Caco-2 (cell line): ENCODE data around the gene LPGAT1. TPM values are rescaled to one million over a fixed set of nuclear protein-coding genes. Genes with fewer than 3 reads are reported as not detected.

Source experiments
- BruUV-seq: library from RNA; stranded (reverse); fragments of 400-500 nt; replicated peaks from 2 replicates; lab custom pipeline; 2021; lab: Mats Ljungman, UMichigan
- CTCF ChIA-PET: fragments of 300-600 bp; sonication (Branson Sonifier 250); formaldehyde crosslinking; loops from one replicate; lab custom pipeline; 2022; ENCODE audit warnings: antibody characterized with exemption; lab: Charles Lee
- POLR2A ChIA-PET: fragments of 300-600 bp; sonication (Branson Sonifier 250); formaldehyde crosslinking; loops from one replicate; lab custom pipeline; 2022; ENCODE audit warnings: antibody characterized with exemption; lab: Charles Lee
- DNase-seq, 2 experiments: peaks; one replicate each; pipeline versions ENCODE4 v3.0.0 to v3.0.0-alpha.2; 2020 to 2022
- H3K27me3 ChIP-seq: replicated peaks from 2 replicates; pipeline ENCODE4 v1.6.0; 2011; ENCODE audit warnings: low read length; ENCODE audit not compliant: control insufficient read depth, insufficient read depth
- H3K36me3 ChIP-seq: 2 replicates; pipeline ENCODE4 v1.5.1; 2011; ENCODE audit warnings: low read length; ENCODE audit not compliant: control insufficient read depth, insufficient read depth
- H3K4me1 ChIP-seq: fragments of 250-450 bp; sonication (Bioruptor Pico); 2 replicates; pipeline ENCODE4 v1.5.1; 2020; ENCODE audit warnings: mild to moderate bottlenecking
- H3K4me3 ChIP-seq: 2 replicates; pipeline ENCODE4 v1.5.1; 2011; ENCODE audit warnings: low read depth, mild to moderate bottlenecking, control low read depth, low read length
- H3K9me3 ChIP-seq: fragments of 250-450 bp; sonication (Bioruptor Pico); 2 replicates; pipeline ENCODE4 v1.5.1; 2020; ENCODE audit warnings: mild to moderate bottlenecking, moderate library complexity
- H3K27ac Mint-ChIP-seq: one replicate; pipeline ENCODE4 v1.8.0; 2022; ENCODE audit warnings: mixed read lengths; ENCODE audit not compliant: unreplicated experiment
- H3K27me3 Mint-ChIP-seq: one replicate; pipeline ENCODE4 v1.8.0; 2022; ENCODE audit warnings: mixed read lengths; ENCODE audit not compliant: insufficient read depth, unreplicated experiment
- H3K36me3 Mint-ChIP-seq: one replicate; pipeline ENCODE4 v1.8.0; 2022; ENCODE audit warnings: mild to moderate bottlenecking, mixed read lengths; ENCODE audit not compliant: insufficient read depth, unreplicated experiment
- H3K4me1 Mint-ChIP-seq: one replicate; pipeline ENCODE4 v1.8.0; 2022; ENCODE audit warnings: low read depth, mixed read lengths; ENCODE audit not compliant: unreplicated experiment
- H3K4me3 Mint-ChIP-seq: one replicate; pipeline ENCODE4 v1.8.0; 2022; ENCODE audit warnings: mild to moderate bottlenecking, moderate library complexity, mixed read lengths; ENCODE audit not compliant: unreplicated experiment
- H3K9me3 Mint-ChIP-seq: one replicate; pipeline ENCODE4 v1.8.0; 2022; ENCODE audit warnings: mixed read lengths; ENCODE audit not compliant: unreplicated experiment
- CTCF ChIP-seq, 2 experiments: fragments of 200-600 bp in 1 of 2; IDR thresholded peaks; 1 replicate in 1 of 2; 2 replicates in 1 of 2; pipeline versions ENCODE4 v1.5.1 to v1.8.0; 2011 to 2022; ENCODE audit warnings: antibody characterized with exemption in 1 of 2, control low read depth in 1 of 2, inconsistent platforms in 1 of 2, low read depth in 1 of 2, low read length in 1 of 2, mild to moderate bottlenecking in 1 of 2, moderate library complexity in 1 of 2; ENCODE audit not compliant: insufficient read depth in 1 of 2, severe bottlenecking in 1 of 2, unreplicated experiment in 1 of 2
- intact Hi-C: fragments of 100-400 bp; cut with micrococcal nuclease; formaldehyde crosslinking; loops from one replicate; pipeline ENCODE4 v1.10.0; 2022; ENCODE audit not compliant: unreplicated experiment
- total RNA-seq: library from RNA; stranded (reverse); gene quantifications from 2 replicates; pipeline ENCODE4 v1.2.3, GENCODE V29; 2022

The LPGAT1 gene
- total RNA-seq, 1 experiment from 2014 or later: 25.6 TPM

- no peak for DNase-seq
- no TSS peak for BruUV-seq
- no peaks in the 10 kb centered on the region for H3K36me3 ChIP-seq
- H3K9me3 ChIP-seq: peaks cover 6% of the 10 kb centered on the region
- peaks cover 10% of the 10 kb centered on the region for H3K9me3 Mint-ChIP-seq
- peaks cover 3% of the 10 kb centered on the region for H3K27me3 Mint-ChIP-seq
- intact Hi-C loops: no loop called here
- H3K4me3 Mint-ChIP-seq: no peak overlapping the region
- H3K27ac Mint-ChIP-seq: no peak overlapping the region
- H3K4me1 ChIP-seq: no peaks in the 10 kb centered on the region
- ChIA-PET POLR2A (no interaction called here), CTCF (interaction anchor here (0.8 to 1.4 kb wide), 2 partner anchors 22 to 171 kb away, joined by 3 read pairs; no protein-coding TSS in a partner anchor)
- TF ChIP-seq CTCF (IDR thresholded peaks at IDR 0.05; ENCODE audit: insufficient read depth in 1 of 2, low read depth in 1 of 2, low read length in 1 of 2, severe bottlenecking in 1 of 2, unreplicated experiment in 1 of 2): no peak
- H3K36me3 Mint-ChIP-seq: no peaks in the 10 kb centered on the region
- no peaks in the 10 kb centered on the region for H3K4me1 Mint-ChIP-seq
- no peak overlapping the region for H3K4me3 ChIP-seq
- H3K27me3 ChIP-seq: no peaks in the 10 kb centered on the region
Observed at GRCh38 chr1:211851174-211851573, 20.6 kb upstream of the LPGAT1 start.

GRCh38 chr1:211843507-211844298, 13.1 kb upstream of the LPGAT1 start:
- BruUV-seq: no TSS peak
- Histone ChIP-seq H3K36me3 (no peaks in the 10 kb centered on the region), H3K9me3 (no peaks in the 10 kb centered on the region), H3K4me3 (no peak overlapping the region), H3K4me1 (no peaks in the 10 kb centered on the region), H3K27me3 (no peaks in the 10 kb centered on the region)
- Mint-ChIP-seq H3K4me1 (no peaks in the 10 kb centered on the region), H3K27me3 (no peaks in the 10 kb centered on the region), H3K4me3 (no peak overlapping the region), H3K9me3 (peaks cover 9% of the 10 kb centered on the region), H3K27ac (no peak overlapping the region), H3K36me3 (no peaks in the 10 kb centered on the region)
- intact Hi-C loops: no loop called here
- DNase-seq: no peak
- ChIA-PET POLR2A (no interaction called here), CTCF (no interaction called here)
- TF ChIP-seq CTCF (IDR thresholded peaks at IDR 0.05; ENCODE audit: insufficient read depth in 1 of 2, low read depth in 1 of 2, low read length in 1 of 2, severe bottlenecking in 1 of 2, unreplicated experiment in 1 of 2): no peak

- CTCF ChIA-PET: no interaction called here
- no peaks in the 10 kb centered on the region for H3K27me3 ChIP-seq
Observed at GRCh38 chr1:211843018-211843417, 12.5 kb upstream of the LPGAT1 start.

More at GRCh38 chr1:211843018-211843417, 12.5 kb upstream of the LPGAT1 start:
- no peak overlapping the region for H3K4me3 Mint-ChIP-seq
- H3K36me3 Mint-ChIP-seq: no peaks in the 10 kb centered on the region
- H3K9me3 Mint-ChIP-seq: peaks cover 3% of the 10 kb centered on the region
- DNase-seq: no peak
- no peaks in the 10 kb centered on the region for H3K4me1 Mint-ChIP-seq
- no peaks in the 10 kb centered on the region for H3K27me3 Mint-ChIP-seq
- POLR2A ChIA-PET: no interaction called here
- TF ChIP-seq CTCF (IDR thresholded peaks at IDR 0.05; ENCODE audit: insufficient read depth in 1 of 2, low read depth in 1 of 2, low read length in 1 of 2, severe bottlenecking in 1 of 2, unreplicated experiment in 1 of 2): no peak
- Histone ChIP-seq H3K4me1 (no peaks in the 10 kb centered on the region), H3K4me3 (no peak overlapping the region), H3K9me3 (no peaks in the 10 kb centered on the region), H3K36me3 (no peaks in the 10 kb centered on the region)
- intact Hi-C loops: no loop called here
- BruUV-seq: no TSS peak
- no peak overlapping the region for H3K27ac Mint-ChIP-seq
